K562 (cell line): ENCODE results near the gene PREB. TPM values are rescaled to one million over a fixed set of nuclear protein-coding genes. Genes with fewer than 3 reads are reported as not detected.
A peak's percentile ranks its signal among the peaks of the same experiment; 100 is the strongest.

Source experiments
- ETS1 ChIP-seq: conservative IDR thresholded peaks from 2 replicates; pipeline ENCODE4 v1.6.1; 2011; ENCODE audit warnings: low read depth, mild to moderate bottlenecking, low read length; ENCODE audit not compliant: control insufficient read depth
- FOXJ3 ChIP-seq: sonication (generic); formaldehyde crosslinking; IDR thresholded peaks from 2 replicates; pipeline ENCODE4 v1.4.0; 2020; ENCODE audit warnings: mild to moderate bottlenecking, missing genetic modification reagents
- HDGF ChIP-seq: fragments of 450-650 bp; IDR thresholded peaks from 2 replicates; pipeline ENCODE4 v1.6.1; 2016
- HMG20A ChIP-seq: fragments of 450-650 bp; formaldehyde crosslinking; conservative IDR thresholded peaks from 2 replicates; pipeline ENCODE4 v1.4.0; 2020; ENCODE audit warnings: mild to moderate bottlenecking, mixed read lengths
- JUND ChIP-seq, 2 experiments: IDR thresholded peaks; 2 replicates in 1 of 2; 3 replicates in 1 of 2; pipeline ENCODE4 v1.6.1; 2011; ENCODE audit warnings: borderline replicate concordance in 2 of 2, low read depth in 2 of 2, low read length in 2 of 2, improper control_type of control experiment in 1 of 2, missing biosample characterization in 1 of 2, missing genetic modification characterization in 1 of 2, missing genetic modification reagents in 1 of 2
- MAZ ChIP-seq, 2 experiments: fragments of 450-650 bp in 1 of 2; sonication (generic) in 1 of 2; formaldehyde crosslinking; IDR thresholded peaks in 1 of 2; conservative IDR thresholded peaks in 1 of 2; 2 replicates each; pipeline versions ENCODE4 v1.4.0 to v1.5.0; 2020; ENCODE audit warnings: mild to moderate bottlenecking in 1 of 2, missing genetic modification reagents in 1 of 2
- MTA3 ChIP-seq: fragments of 450-650 bp; formaldehyde crosslinking; IDR thresholded peaks from 2 replicates; pipeline ENCODE4 v1.6.1; 2017; ENCODE audit warnings: mild to moderate bottlenecking, borderline replicate concordance
- NRF1 ChIP-seq, 2 experiments: fragments of 450-650 bp; IDR thresholded peaks in 1 of 2; conservative IDR thresholded peaks in 1 of 2; 2 replicates each; pipeline ENCODE4 v1.6.1; 2014; ENCODE audit warnings: mild to moderate bottlenecking in 2 of 2
- POLR2AphosphoS5 ChIP-seq: IDR thresholded peaks from 2 replicates; pipeline ENCODE4 v1.6.1; 2011; ENCODE audit warnings: mild to moderate bottlenecking, low read depth, low read length, moderate library complexity; ENCODE audit not compliant: control insufficient read depth, insufficient read depth
- RFX5 ChIP-seq: IDR thresholded peaks from 2 replicates; pipeline ENCODE4 v1.6.1; 2011; ENCODE audit warnings: low read depth, mild to moderate bottlenecking, improper control_type of control experiment, low read length
- SAP30 ChIP-seq: fragments of 200-600 bp; sonication (generic); IDR thresholded peaks from 2 replicates; pipeline ENCODE4 v1.6.1; 2012; ENCODE audit warnings: borderline replicate concordance, low read depth, mild to moderate bottlenecking, moderate library complexity, low read length, control low read depth, inconsistent platforms; ENCODE audit not compliant: insufficient read depth, poor library complexity, severe bottlenecking
- SIN3A ChIP-seq, 2 experiments: fragments of 150-350 bp in 1 of 2; IDR thresholded peaks; 2 replicates each; pipeline ENCODE4 v1.6.1; 2011 to 2016; ENCODE audit warnings: borderline replicate concordance in 2 of 2, low read depth in 2 of 2, low read length in 2 of 2, mild to moderate bottlenecking in 2 of 2, moderate library complexity in 2 of 2; ENCODE audit not compliant: control insufficient read depth in 1 of 2
- SIRT6 ChIP-seq: IDR thresholded peaks from one replicate; pipeline ENCODE4 v1.6.1; 2012; ENCODE audit warnings: low read depth, mild to moderate bottlenecking, control low read depth, inconsistent platforms, low read length, moderate library complexity
- SMARCC2 ChIP-seq: fragments of 450-650 bp; IDR thresholded peaks from 2 replicates; pipeline ENCODE4 v1.6.1; 2017; ENCODE audit warnings: antibody characterized with exemption, moderate library complexity, mild to moderate bottlenecking, low read depth
- SPI1 ChIP-seq: IDR thresholded peaks from 2 replicates; pipeline ENCODE4 v1.6.1; 2011; ENCODE audit warnings: low read depth, low read length, control low read depth, borderline replicate concordance
- ZNF140 ChIP-seq: fragments of 250-450 bp; sonication (Bioruptor Pico); IDR thresholded peaks from 2 replicates; pipeline ENCODE4 v1.8.0; 2021; ENCODE audit warnings: moderate library complexity, mild to moderate bottlenecking, inconsistent platforms
- ZNF586 ChIP-seq: fragments of 450-650 bp; formaldehyde crosslinking; conservative IDR thresholded peaks from 2 replicates; pipeline ENCODE4 v1.4.0; 2020; ENCODE audit warnings: mild to moderate bottlenecking, moderate library complexity
- ZNF668 ChIP-seq: fragments of 250-450 bp; sonication (Bioruptor Pico); IDR thresholded peaks from 2 replicates; pipeline ENCODE4 v1.8.0; 2022; ENCODE audit warnings: mild to moderate bottlenecking, inconsistent platforms
- ZZZ3 ChIP-seq: fragments of 450-650 bp; IDR thresholded peaks from 2 replicates; pipeline ENCODE4 v1.6.1; 2016; ENCODE audit warnings: antibody characterized with exemption, mild to moderate bottlenecking, moderate library complexity
- polyA plus RNA-seq, 8 experiments: library from polyadenylated mRNA; depleted of rRNA in 4 of 8; stranded (reverse) in 5 of 8; unstranded in 3 of 8; fragments of >200 nt; fragmentation: Nextera tagmentation in 2 of 8; fragmentation: Illumina TruSeq in 1 of 8; extraction: Ambion mirVana in 2 of 8; extraction: Trizol in 1 of 8; gene quantifications; 2 replicates each; pipeline versions ENCODE4 v1.2.1 to v1.2.3, GENCODE V29; 2011 to 2014; ENCODE audit warnings: inconsistent platforms in 1 of 8, missing spikeins in 1 of 8
- total RNA-seq, 7 experiments: library from RNA; depleted of rRNA in 6 of 7; stranded (reverse); fragments of >200 nt in 6 of 7; fragmentation: Illumina TruSeq in 2 of 7; extraction: Trizol in 2 of 7; gene quantifications; 2 replicates each; pipeline versions ENCODE4 v1.2.1 to v1.2.3, GENCODE V29; 2011 to 2021; ENCODE audit warnings: low replicate concordance in 1 of 7
- TF ChIP-seq, protein P1 (sequence below): fragments of 450-650 bp; IDR thresholded peaks from 2 replicates; pipeline ENCODE4 v1.7.0; 2016; ENCODE audit warnings: borderline replicate concordance
- TF ChIP-seq, protein P2 (sequence below): sonication (generic); formaldehyde crosslinking; IDR thresholded peaks from 2 replicates; pipeline ENCODE4 v1.4.0; 2020; ENCODE audit warnings: mild to moderate bottlenecking, missing genetic modification reagents

Gene PREB
- total and polyA plus RNA-seq, 9 of the 15 experiments (the other 6 are each of a cell fraction or from before 2014, with no cell fraction given): 35.1 to 84.2 (median 67.2) TPM

- TF ChIP-seq HDGF (no peak), ZZZ3 (no peak), ZNF586 (CRISPR knock-in tag) (no peak), JUND (IDR thresholded peaks at IDR 0.05; ENCODE audit: borderline replicate concordance, low read depth, low read length) (peak; percentile 63; the same call in 1 of the 2 replicates), JUND (tag; IDR thresholded peaks at IDR 0.05; ENCODE audit: borderline replicate concordance, low read depth, low read length) (peak; percentile 77; the same call in 2 of the 3 replicates), ZNF140 (CRISPR knock-in tag) (no peak), HMG20A (no peak), SPI1 (no peak), NRF1 (conservative IDR thresholded peaks at IDR 0.05 in 1 of 2, IDR thresholded peaks at IDR 0.05 in 1 of 2) (peak in 1 of 2 experiments; percentile 20; a peak in 1 of 4 replicates), MTA3 (no peak), FOXJ3 (no peak), POLR2AphosphoS5 (no peak), SMARCC2 (0 out of 2 replicates have a peak, but pooled peaks have one; percentile 19), ETS1 (no peak), RFX5 (no peak), SIRT6 (no peak), MAZ (CRISPR knock-in tag; conservative IDR thresholded peaks at IDR 0.05 in 1 of 2, IDR thresholded peaks at IDR 0.05 in 1 of 2) (no peak), SAP30 (no peak), ZNF668 (CRISPR knock-in tag) (no peak), SIN3A (IDR thresholded peaks at IDR 0.05; ENCODE audit: borderline replicate concordance in 2 of 2, control insufficient read depth in 1 of 2, low read depth in 2 of 2, low read length in 2 of 2) (no peak)
- TF ChIP-seq, protein P1, sequence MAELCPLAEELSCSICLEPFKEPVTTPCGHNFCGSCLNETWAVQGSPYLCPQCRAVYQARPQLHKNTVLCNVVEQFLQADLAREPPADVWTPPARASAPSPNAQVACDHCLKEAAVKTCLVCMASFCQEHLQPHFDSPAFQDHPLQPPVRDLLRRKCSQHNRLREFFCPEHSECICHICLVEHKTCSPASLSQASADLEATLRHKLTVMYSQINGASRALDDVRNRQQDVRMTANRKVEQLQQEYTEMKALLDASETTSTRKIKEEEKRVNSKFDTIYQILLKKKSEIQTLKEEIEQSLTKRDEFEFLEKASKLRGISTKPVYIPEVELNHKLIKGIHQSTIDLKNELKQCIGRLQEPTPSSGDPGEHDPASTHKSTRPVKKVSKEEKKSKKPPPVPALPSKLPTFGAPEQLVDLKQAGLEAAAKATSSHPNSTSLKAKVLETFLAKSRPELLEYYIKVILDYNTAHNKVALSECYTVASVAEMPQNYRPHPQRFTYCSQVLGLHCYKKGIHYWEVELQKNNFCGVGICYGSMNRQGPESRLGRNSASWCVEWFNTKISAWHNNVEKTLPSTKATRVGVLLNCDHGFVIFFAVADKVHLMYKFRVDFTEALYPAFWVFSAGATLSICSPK: no peak
- TF ChIP-seq, protein P2, sequence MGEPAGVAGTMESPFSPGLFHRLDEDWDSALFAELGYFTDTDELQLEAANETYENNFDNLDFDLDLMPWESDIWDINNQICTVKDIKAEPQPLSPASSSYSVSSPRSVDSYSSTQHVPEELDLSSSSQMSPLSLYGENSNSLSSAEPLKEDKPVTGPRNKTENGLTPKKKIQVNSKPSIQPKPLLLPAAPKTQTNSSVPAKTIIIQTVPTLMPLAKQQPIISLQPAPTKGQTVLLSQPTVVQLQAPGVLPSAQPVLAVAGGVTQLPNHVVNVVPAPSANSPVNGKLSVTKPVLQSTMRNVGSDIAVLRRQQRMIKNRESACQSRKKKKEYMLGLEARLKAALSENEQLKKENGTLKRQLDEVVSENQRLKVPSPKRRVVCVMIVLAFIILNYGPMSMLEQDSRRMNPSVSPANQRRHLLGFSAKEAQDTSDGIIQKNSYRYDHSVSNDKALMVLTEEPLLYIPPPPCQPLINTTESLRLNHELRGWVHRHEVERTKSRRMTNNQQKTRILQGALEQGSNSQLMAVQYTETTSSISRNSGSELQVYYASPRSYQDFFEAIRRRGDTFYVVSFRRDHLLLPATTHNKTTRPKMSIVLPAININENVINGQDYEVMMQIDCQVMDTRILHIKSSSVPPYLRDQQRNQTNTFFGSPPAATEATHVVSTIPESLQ (CRISPR knock-in tag): no peak
Observed at GRCh38 chr2:27162151-27163121, 28.0 kb upstream of the PREB start (continued).
